Liver (tissue), 9 donors: ENCODE measurements around the gene DIP2C. TPM values are rescaled to one million over a fixed set of nuclear protein-coding genes. Genes with fewer than 3 reads are reported as not detected.

ENCODE experiments used
- DNase-seq: peaks from one replicate; pipeline ENCODE4 v3.0.0-alpha.2; 2017; ENCODE audit warnings: low spot score
- H3K27ac ChIP-seq, 2 donors: one replicate each; pipeline ENCODE4 v1.7.0; 2013; ENCODE audit warnings: inconsistent platforms in 2 of 2, low read length in 2 of 2, control low read depth in 1 of 2, low read depth in 1 of 2, mild to moderate bottlenecking in 1 of 2
- H3K27me3 ChIP-seq, 4 donors: one replicate each; pipeline versions ENCODE4 v1.6.1 to v1.7.0; 2013; ENCODE audit warnings: low read length in 3 of 4, inconsistent platforms in 1 of 4, mild to moderate bottlenecking in 1 of 4, moderate library complexity in 1 of 4; ENCODE audit not compliant: control insufficient read depth in 4 of 4, insufficient read depth in 4 of 4
- H3K36me3 ChIP-seq, 4 donors: one replicate each; pipeline versions ENCODE4 v1.6.1 to v1.7.0; 2013; ENCODE audit warnings: low read length in 3 of 4, mild to moderate bottlenecking in 3 of 4, low read depth in 1 of 4, moderate library complexity in 1 of 4; ENCODE audit not compliant: control insufficient read depth in 4 of 4, insufficient read depth in 3 of 4
- H3K4me1 ChIP-seq, 4 donors: one replicate each; pipeline versions ENCODE4 v1.6.1 to v1.7.0; 2013; ENCODE audit warnings: low read length in 3 of 4, mild to moderate bottlenecking in 3 of 4, moderate library complexity in 1 of 4; ENCODE audit not compliant: control insufficient read depth in 4 of 4, insufficient read depth in 4 of 4
- H3K4me3 ChIP-seq, 3 donors: one replicate each; pipeline versions ENCODE4 v1.6.1 to v1.7.0; 2013; ENCODE audit warnings: low read length in 3 of 3, control low read depth in 1 of 3, low read depth in 1 of 3, mild to moderate bottlenecking in 1 of 3
- H3K9ac ChIP-seq, 2 donors: one replicate each; pipeline ENCODE4 v1.7.0; 2013; ENCODE audit warnings: low read length in 2 of 2, mild to moderate bottlenecking in 2 of 2, moderate library complexity in 2 of 2, control low read depth in 1 of 2, low read depth in 1 of 2
- H3K9me3 ChIP-seq, 4 donors: one replicate each; pipeline versions ENCODE4 v1.6.1 to v1.7.0; 2013; ENCODE audit warnings: low read length in 3 of 4; ENCODE audit not compliant: control insufficient read depth in 4 of 4
- ATF3 ChIP-seq: IDR thresholded peaks from 2 replicates; pipeline ENCODE4 v1.6.1; 2016; ENCODE audit warnings: antibody characterized with exemption
- EGR1 ChIP-seq, 2 donors: IDR thresholded peaks; 2 replicates each; pipeline ENCODE4 v1.6.1; 2016 to 2018; ENCODE audit warnings: antibody characterized with exemption in 2 of 2, low read depth in 2 of 2
- FOXA1 ChIP-seq: IDR thresholded peaks from 2 replicates; pipeline ENCODE4 v1.6.1; 2016; ENCODE audit warnings: antibody characterized with exemption
- FOXA2 ChIP-seq: IDR thresholded peaks from 2 replicates; pipeline ENCODE4 v1.6.1; 2016; ENCODE audit warnings: antibody characterized with exemption
- HNF4G ChIP-seq: IDR thresholded peaks from 2 replicates; pipeline ENCODE4 v1.6.1; 2016; ENCODE audit warnings: antibody characterized with exemption
- NR2F2 ChIP-seq: IDR thresholded peaks from 2 replicates; pipeline ENCODE4 v1.6.1; 2016; ENCODE audit warnings: antibody characterized with exemption
- REST ChIP-seq: IDR thresholded peaks from 2 replicates; pipeline ENCODE4 v1.6.1; 2016; ENCODE audit warnings: antibody characterized with exemption, mild to moderate bottlenecking
- RXRA ChIP-seq, 2 donors: IDR thresholded peaks; 2 replicates each; pipeline ENCODE4 v1.6.1; 2017 to 2018; ENCODE audit warnings: antibody characterized with exemption in 2 of 2, mild to moderate bottlenecking in 1 of 2
- TAF1 ChIP-seq: conservative IDR thresholded peaks from 2 replicates; pipeline ENCODE4 v1.6.1; 2016; ENCODE audit warnings: antibody characterized with exemption, mild to moderate bottlenecking
- ZBTB33 ChIP-seq: IDR thresholded peaks from 2 replicates; pipeline ENCODE4 v1.6.1; 2016; ENCODE audit warnings: antibody characterized with exemption
- WGBS: extraction: QIAGEN DNeasy Blood & Tissue Kit; methylation state at CpG from one replicate; pipeline ENCODE4 v1.1.7; 2013; 5-methylcytosine and 5-hydroxymethylcytosine counted together
- polyA plus RNA-seq, 2 donors: library from polyadenylated mRNA; stranded (reverse) in 1 of 2; unstranded in 1 of 2; fragments of 200-250 nt in 1 of 2; fragments of >200 nt in 1 of 2; fragmentation: Nextera tagmentation in 1 of 2; extraction: Ambion mirVana in 1 of 2; gene quantifications; one replicate each; pipeline versions ENCODE4 v1.2.1 to v1.2.3, GENCODE V29; 2013 to 2015
- total RNA-seq, 2 donors: library from RNA; depleted of rRNA; stranded (reverse); fragments of >200 nt; gene quantifications; one replicate each; pipeline ENCODE4 v1.2.3, GENCODE V29; 2014
- donor health status: healthy.
- donor health status: healthy.
- donor health status: healthy.
- donor health status: healthy.
- donor health status: healthy.

Gene DIP2C
- total and polyA plus RNA-seq, 4 donors: 4.2 to 12.2 (median 5.7) TPM

- WGBS: 97% methylated on average over 4 of the region's 4 CpGs
- Histone ChIP-seq H3K27ac (no peak overlapping the region), H3K27me3 (no peaks in the 10 kb centered on the region), H3K4me3 (no peak overlapping the region), H3K36me3 (peaks cover 0 to 22% (median 7%) of the 10 kb centered on the region in 4 donors), H3K9me3 (no peaks in the 10 kb centered on the region), H3K9ac (no peak overlapping the region), H3K4me1 (no peaks in the 10 kb centered on the region)
- no peak for DNase-seq
- TF ChIP-seq REST: no peak
- no peak for TF ChIP-seq ATF3
- TF ChIP-seq RXRA (IDR thresholded peaks at IDR 0.05): no peak
- no peak for TF ChIP-seq TAF1
- no peak for TF ChIP-seq ZBTB33
- no peak for TF ChIP-seq FOXA2
- TF ChIP-seq HNF4G: no peak
These were observed 285.1 kb downstream of the DIP2C start for GRCh38 chr10:404346-404745.

GRCh38 chr10:398954-399353 lies 290.5 kb downstream of the DIP2C start:
- Histone ChIP-seq H3K4me3 (no peak overlapping the region), H3K4me1 (no peaks in the 10 kb centered on the region), H3K9me3 (no peaks in the 10 kb centered on the region), H3K27ac (no peak overlapping the region), H3K9ac (no peak overlapping the region), H3K27me3 (no peaks in the 10 kb centered on the region), H3K36me3 (no peaks in the 10 kb centered on the region)
- TF ChIP-seq FOXA2 (no peak), EGR1 (IDR thresholded peaks at IDR 0.05; ENCODE audit: low read depth in 2 of 2) (no peak), TAF1 (no peak), FOXA1 (no peak), NR2F2 (no peak), HNF4G (no peak)
- 91% methylated on average over 22 of the region's 22 CpGs for WGBS
- no peak for DNase-seq

GRCh38 chr10:397321-398068 lies 292.0 kb downstream of the DIP2C start:
- Histone ChIP-seq H3K9me3 (no peaks in the 10 kb centered on the region), H3K4me1 (no peaks in the 10 kb centered on the region), H3K4me3 (no peak overlapping the region), H3K27me3 (no peaks in the 10 kb centered on the region), H3K36me3 (no peaks in the 10 kb centered on the region), H3K9ac (no peak overlapping the region), H3K27ac (no peak overlapping the region)
- DNase-seq: no peak
- no peak for TF ChIP-seq EGR1 (IDR thresholded peaks at IDR 0.05; ENCODE audit: low read depth in 2 of 2)
- WGBS: 96% methylated on average over 18 of the region's 18 CpGs
